ENCODE results near the gene ZNF292.

DNA sequence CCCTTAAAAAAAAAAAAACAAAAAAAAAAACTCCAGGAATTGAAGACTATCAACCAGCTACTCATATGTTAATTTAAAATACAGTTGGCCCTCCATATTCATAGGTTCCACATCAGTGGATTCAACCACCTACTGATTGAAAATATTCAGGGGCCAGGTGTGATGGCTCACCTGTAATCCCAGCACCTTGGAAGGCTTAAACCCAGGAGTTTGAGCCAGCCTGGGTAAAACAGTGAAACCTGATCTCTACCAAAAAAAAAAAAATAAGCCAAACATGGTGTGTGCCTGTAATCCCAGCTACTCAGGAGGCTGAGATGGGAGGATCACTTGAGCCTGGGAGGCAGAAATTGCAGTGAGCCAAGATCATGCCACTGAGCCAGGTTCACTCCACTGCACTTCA lies 94.7 kb downstream of the ZNF292 start:
- TF ChIP-seq, protein P1, sequence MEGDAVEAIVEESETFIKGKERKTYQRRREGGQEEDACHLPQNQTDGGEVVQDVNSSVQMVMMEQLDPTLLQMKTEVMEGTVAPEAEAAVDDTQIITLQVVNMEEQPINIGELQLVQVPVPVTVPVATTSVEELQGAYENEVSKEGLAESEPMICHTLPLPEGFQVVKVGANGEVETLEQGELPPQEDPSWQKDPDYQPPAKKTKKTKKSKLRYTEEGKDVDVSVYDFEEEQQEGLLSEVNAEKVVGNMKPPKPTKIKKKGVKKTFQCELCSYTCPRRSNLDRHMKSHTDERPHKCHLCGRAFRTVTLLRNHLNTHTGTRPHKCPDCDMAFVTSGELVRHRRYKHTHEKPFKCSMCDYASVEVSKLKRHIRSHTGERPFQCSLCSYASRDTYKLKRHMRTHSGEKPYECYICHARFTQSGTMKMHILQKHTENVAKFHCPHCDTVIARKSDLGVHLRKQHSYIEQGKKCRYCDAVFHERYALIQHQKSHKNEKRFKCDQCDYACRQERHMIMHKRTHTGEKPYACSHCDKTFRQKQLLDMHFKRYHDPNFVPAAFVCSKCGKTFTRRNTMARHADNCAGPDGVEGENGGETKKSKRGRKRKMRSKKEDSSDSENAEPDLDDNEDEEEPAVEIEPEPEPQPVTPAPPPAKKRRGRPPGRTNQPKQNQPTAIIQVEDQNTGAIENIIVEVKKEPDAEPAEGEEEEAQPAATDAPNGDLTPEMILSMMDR (IDR thresholded peaks at IDR 0.05) = no peak
- no peak for TF ChIP-seq EZH2 (IDR thresholded peaks at IDR 0.05; ENCODE audit: borderline replicate concordance, insufficient read depth, low read depth, low read length, poor library complexity, severe bottlenecking)

All from B cell (primary cell).